ENCODE measurements around the gene REC8.

- TF ChIP-seq CTCF (IDR thresholded peaks at IDR 0.05; ENCODE audit: poor library complexity), result no peak
- TF ChIP-seq EZH2phosphoT487 (IDR thresholded peaks at IDR 0.05; ENCODE audit: low read depth, severe bottlenecking, unreplicated experiment), result no peak
Observed at GRCh38 chr14:24145690-24146452, 26.0 kb upstream of the REC8 start.

Measured in hepatocyte (in vitro differentiated cells).